C4-2B (cell line): ENCODE results near the gene SHCBP1.
"Not testable (repeated sequence)": the region's sequence is repeated elsewhere in the genome, so short reads cannot be mapped to it uniquely, and the experiment has no call there.

Experiments
- H3K27ac ChIP-seq: fragments of 450-650 bp; 2 replicates; pipeline ENCODE4 v1.5.1; 2017
- ZFX ChIP-seq: fragments of 450-650 bp; IDR thresholded peaks from 2 replicates; pipeline ENCODE4 v1.6.1; 2017
- TF ChIP-seq, protein P1 (sequence below): fragments of 450-650 bp; conservative IDR thresholded peaks from 2 replicates; pipeline ENCODE4 v1.5.1; 2017; ENCODE audit warnings: mild to moderate bottlenecking

The SHCBP1 gene

DNA sequence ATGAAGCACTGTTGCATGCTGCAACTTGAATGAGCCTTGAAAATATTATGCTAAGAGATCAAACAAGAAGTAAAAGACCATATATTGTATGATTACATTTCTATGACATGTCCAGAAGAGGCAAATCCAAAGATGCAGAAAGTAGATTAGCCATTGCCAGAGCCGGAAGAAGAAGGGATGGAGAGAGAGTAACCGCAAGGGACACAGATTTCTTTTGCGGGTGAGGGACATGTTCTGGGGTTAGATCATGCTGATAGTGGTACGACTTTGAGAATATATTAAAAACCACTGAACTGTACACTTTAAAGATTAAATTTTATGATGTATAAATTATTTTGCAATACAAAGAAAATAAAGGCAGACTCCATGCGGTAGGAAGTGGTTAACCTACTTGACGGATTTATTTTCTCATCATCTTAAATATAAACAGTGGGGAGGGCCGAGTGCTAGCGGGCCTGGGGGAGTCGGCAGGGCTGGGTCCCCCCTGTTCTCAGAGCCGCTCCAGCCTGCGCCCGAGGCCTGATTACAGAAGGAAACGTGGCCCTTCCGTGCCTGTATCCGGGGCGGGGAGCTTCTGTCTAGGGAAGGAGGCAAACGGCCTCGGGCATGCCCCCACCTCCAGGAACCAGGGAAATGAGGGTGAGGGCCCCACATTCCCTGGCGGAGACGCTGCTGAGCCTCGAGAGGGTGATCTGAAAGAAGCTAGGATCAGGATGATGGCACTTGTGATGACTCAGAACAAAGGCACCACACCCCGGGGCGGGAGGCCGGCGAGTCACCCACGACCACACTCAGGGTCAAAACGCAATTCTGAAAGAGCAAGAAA is 48.0 kb downstream of the SHCBP1 start:
- no peak for TF ChIP-seq ZFX
- TF ChIP-seq, protein P1, sequence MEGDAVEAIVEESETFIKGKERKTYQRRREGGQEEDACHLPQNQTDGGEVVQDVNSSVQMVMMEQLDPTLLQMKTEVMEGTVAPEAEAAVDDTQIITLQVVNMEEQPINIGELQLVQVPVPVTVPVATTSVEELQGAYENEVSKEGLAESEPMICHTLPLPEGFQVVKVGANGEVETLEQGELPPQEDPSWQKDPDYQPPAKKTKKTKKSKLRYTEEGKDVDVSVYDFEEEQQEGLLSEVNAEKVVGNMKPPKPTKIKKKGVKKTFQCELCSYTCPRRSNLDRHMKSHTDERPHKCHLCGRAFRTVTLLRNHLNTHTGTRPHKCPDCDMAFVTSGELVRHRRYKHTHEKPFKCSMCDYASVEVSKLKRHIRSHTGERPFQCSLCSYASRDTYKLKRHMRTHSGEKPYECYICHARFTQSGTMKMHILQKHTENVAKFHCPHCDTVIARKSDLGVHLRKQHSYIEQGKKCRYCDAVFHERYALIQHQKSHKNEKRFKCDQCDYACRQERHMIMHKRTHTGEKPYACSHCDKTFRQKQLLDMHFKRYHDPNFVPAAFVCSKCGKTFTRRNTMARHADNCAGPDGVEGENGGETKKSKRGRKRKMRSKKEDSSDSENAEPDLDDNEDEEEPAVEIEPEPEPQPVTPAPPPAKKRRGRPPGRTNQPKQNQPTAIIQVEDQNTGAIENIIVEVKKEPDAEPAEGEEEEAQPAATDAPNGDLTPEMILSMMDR = no peak
- H3K27ac ChIP-seq = no peak overlapping the region

DNA sequence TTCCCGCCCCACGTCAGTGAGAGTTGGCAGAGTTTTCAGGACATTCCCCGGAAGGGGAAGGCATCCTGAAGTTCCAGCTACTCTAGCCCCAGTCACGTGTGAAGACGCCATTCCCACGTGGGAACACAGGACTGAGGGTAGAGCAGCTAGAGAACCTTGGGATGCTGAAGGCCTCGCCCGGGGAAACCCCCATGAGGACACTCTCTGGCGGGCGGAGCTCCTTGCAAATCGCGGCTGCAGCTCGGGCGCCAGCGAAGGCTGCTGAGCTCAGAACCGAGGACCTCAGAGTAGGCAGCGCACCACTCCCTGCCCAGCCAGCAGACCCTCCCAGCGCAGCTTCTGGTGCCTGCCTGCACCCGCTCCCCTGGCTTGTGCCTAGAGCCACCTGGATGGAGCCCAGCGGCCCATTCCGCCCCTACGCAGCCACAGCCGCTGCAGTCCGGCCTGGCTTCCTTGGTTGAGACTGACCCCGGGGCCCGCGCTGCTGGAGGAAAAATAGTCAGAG is 51.9 kb downstream of the SHCBP1 start:
- TF ChIP-seq, protein P1 = no peak
- no peak for TF ChIP-seq ZFX
- H3K27ac ChIP-seq = no peak overlapping the region

DNA sequence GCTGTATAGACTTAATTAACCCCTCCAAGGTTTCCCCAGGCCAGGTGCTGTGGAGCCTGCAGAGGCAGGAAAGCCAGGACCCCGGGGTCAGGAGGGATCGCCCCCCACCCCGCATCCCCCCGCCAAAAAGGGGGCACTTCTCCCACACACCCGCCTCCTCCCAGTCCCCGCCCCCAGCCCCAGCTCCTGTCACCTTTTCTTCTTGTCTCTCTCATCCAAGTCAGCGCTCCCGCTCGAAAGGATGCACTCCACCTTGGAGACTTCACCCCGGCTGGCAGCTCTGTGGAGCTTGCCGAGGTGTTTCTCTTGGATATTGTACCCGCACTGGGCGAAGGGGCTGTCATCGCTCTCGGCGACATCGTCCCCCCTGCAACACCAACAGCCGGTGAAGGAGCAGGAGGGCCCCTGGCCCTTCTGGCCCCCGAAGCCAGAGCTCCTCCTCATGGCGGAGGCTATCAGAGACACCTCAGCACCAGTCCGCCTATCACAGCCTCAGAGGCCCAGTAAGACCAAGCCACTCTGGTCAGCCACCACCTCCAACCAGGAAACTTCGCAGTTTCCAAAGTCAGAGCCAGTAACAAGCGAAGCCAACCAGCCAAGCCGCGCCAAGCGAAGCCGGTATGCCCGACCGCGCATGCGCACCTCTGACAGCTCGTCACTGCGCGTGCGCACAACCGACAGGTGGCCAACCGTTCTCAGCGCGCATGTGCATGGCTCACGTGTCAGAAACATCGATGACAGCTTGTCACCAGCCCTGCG is 52.5 kb downstream of the SHCBP1 start:
- no peak for TF ChIP-seq ZFX
- TF ChIP-seq, protein P1 = no peak
- no peak overlapping the region for H3K27ac ChIP-seq

DNA sequence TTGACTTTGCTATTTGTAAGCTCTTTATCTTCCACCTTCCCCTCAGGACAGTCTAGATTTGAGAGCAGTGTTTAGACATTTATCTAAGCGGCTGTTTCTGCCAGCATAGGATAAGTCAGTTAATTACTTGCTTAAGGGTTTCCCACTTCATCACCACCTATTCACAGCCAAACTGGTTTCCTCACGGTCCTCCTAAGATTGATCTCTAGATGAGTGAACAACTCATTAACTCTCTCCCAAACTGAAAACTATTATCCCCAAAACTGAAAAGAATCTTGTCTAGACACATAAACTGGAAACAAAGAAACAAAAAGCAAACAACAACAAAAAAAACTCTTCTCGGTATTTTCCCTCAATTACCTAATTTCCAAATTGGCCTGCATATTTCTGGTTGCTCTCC is 58.2 kb downstream of the SHCBP1 start:
- TF ChIP-seq, protein P1 = no peak
- no peak for TF ChIP-seq ZFX
- H3K27ac ChIP-seq = no peak overlapping the region

DNA sequence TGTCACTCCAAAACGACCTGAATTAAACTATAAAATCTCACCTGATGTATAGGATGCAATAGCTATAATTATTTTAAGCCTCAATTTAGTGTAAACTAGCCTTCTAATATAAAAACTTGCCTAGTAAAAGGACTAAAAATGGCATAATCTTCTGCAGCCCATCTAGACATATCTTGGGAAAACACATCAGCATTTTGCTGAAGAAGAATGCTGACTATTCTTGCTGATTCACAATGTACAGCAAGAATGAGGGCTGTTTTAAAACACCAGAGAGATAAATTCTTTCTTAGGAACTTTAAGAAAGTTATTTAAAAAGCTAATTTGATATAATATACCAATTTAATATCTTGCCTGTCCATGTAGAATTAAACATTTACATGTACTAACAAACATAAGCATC is 63.2 kb downstream of the SHCBP1 start:
- TF ChIP-seq, protein P1 = no peak
- TF ChIP-seq ZFX = no peak
- no peak overlapping the region for H3K27ac ChIP-seq

DNA sequence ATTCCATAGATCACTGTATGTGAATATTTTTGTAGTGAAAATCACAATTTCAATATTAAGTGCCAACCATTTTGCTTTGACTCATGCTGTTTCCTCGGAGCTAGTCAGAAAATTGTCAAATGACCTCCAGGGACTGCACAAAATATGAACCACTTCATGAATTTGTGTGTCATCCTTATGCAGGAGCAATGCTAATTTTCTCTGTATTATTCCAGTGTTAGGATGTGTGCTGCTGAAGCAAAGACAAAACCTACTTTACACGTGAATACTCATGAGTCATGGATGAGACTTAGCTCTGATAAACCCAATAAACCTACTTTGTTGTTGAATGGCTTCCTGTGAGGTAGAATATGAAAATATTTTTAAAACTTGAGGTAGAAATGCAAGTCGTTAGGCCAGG is 65.2 kb downstream of the SHCBP1 start:
- no peak overlapping the region for H3K27ac ChIP-seq
- no peak for TF ChIP-seq ZFX
- TF ChIP-seq, protein P1 = no peak

DNA sequence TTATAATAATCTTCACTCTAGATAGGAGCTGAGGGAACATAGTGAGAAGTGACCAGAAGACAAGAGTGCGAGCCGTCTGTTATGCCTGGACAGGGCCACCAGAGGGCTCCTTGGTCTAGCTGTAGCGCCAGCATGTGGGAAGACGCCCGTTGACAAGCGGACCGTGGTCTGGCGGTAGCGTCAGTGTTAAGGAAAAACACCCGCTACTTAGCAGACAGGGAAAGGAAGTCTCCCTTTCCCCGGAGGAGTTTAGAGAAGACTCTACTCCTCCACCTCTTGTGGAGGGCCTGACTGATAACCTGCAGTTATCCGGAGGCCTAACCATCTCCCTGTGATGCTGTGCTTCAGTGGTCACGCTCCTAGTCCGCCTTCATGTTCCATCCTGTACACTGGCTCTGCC is 66.7 kb downstream of the SHCBP1 start:
- TF ChIP-seq, protein P1 = peak; percentile 88
- not testable (repeated sequence) for H3K27ac ChIP-seq
